Measurements from ENCODE around the gene GCNT1. TPM values are rescaled to one million over a fixed set of nuclear protein-coding genes. Genes with fewer than 3 reads are reported as not detected.

The GCNT1 gene
- total RNA-seq, 1 experiment from 2014 or later: 0.29 TPM

DNA sequence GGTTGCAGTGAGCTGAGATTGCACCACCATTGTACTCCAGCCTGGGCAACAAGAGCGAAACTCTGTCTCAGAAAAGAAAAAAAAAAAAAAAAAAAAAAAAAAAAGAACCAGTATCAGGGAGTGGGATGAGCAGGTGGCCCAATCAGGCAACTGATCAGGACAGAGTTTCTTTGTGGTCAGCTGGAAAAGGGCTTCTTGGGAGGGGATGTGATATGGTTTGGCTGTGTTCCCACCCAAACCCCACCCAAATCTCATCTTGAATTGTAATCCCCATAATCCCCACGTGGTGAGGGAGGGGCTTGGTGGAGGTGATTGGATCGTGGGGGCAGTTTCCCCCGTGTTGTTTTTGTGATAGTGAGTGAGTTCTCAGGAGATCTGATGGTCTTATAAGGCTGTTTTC lies 4.7 kb upstream of the GCNT1 start:
- no TSS peak for BruUV-seq (replicated peaks)
- H3K4me1 ChIP-seq (ENCODE audit: insufficient read depth, low read length): no peaks in the 10 kb centered on the region
- TF ChIP-seq, protein P1, sequence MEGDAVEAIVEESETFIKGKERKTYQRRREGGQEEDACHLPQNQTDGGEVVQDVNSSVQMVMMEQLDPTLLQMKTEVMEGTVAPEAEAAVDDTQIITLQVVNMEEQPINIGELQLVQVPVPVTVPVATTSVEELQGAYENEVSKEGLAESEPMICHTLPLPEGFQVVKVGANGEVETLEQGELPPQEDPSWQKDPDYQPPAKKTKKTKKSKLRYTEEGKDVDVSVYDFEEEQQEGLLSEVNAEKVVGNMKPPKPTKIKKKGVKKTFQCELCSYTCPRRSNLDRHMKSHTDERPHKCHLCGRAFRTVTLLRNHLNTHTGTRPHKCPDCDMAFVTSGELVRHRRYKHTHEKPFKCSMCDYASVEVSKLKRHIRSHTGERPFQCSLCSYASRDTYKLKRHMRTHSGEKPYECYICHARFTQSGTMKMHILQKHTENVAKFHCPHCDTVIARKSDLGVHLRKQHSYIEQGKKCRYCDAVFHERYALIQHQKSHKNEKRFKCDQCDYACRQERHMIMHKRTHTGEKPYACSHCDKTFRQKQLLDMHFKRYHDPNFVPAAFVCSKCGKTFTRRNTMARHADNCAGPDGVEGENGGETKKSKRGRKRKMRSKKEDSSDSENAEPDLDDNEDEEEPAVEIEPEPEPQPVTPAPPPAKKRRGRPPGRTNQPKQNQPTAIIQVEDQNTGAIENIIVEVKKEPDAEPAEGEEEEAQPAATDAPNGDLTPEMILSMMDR (conservative IDR thresholded peaks at IDR 0.05; ENCODE audit: low read depth, low read length): no peak
- no peak for TF ChIP-seq EZH2phosphoT487 (IDR thresholded peaks at IDR 0.05; ENCODE audit: borderline replicate concordance, low read length)
- no peak for TF ChIP-seq EZH2 (IDR thresholded peaks at IDR 0.05; ENCODE audit: low read length, unreplicated experiment)
- H3K9ac ChIP-seq (ENCODE audit: low read length): no peak overlapping the region
- ATAC-seq (no peak), DNase-seq (no peak)
- H3K27me3 ChIP-seq (ENCODE audit: low read length): no peaks in the 10 kb centered on the region
- no peak overlapping the region for H2AFZ ChIP-seq (ENCODE audit: low read length)
- intact Hi-C loops (cut with micrococcal nuclease): no loop called here
- H4K20me1 ChIP-seq (ENCODE audit: low read length): no peaks in the 10 kb centered on the region
- H3K4me2 ChIP-seq (ENCODE audit: low read length): no peak overlapping the region
- POLR2A ChIA-PET (ENCODE audit: unreplicated experiment): no interaction called here
- no peaks in the 10 kb centered on the region for H3K9me2 ChIP-seq (replicated peaks; ENCODE audit: low read length)
- no peak overlapping the region for H3K4me3 ChIP-seq (ENCODE audit: low read length)
- no peak overlapping the region for H3K27ac ChIP-seq (ENCODE audit: low read length)
- H3K79me2 ChIP-seq (ENCODE audit: low read length): no peaks in the 10 kb centered on the region
- CTCF ChIA-PET: no interaction called here
- no peaks in the 10 kb centered on the region for H3F3A ChIP-seq (ENCODE audit: low read length, unreplicated experiment)
- H3K9me3 ChIP-seq (ENCODE audit: low read length): no peaks in the 10 kb centered on the region
- H3K36me3 ChIP-seq (ENCODE audit: low read depth, low read length): no peaks in the 10 kb centered on the region

DNA sequence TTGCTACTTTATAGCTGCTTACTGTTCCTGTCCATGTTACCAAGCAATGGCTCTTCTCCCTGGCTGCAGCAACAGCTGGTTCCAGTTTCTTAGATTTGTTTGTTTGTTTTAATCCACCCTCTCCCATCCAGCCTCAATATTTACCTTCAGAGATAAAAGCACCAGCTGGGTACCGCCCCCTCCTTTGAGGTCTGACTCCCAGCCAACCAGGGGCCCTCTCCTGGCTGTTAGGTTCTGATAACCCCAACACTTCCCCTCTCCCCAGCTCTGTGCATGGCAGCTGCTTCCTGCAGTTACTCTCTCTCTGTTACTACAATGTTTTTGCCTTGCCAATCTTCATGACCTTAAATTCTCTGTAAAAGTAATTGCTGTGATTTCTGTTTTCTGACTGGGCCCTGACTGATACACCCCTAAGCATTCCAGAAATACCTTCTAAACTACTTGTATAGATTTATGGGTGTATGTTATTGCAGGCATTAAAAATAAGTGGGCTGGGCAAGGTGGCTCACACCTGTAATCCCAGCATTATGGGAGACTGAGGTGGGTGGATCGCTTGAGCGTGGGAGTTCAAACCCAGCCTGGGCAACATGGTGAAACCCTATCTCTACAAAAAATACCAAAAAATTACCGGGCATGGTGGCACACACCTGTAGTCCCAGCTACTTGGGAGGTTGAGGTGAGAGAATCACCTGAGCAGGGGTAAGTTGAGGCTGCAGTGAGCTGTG lies 2.6 kb upstream of the GCNT1 start:
- Histone ChIP-seq H3K27me3 (ENCODE audit: low read length) (no peaks in the 10 kb centered on the region), H3K79me2 (ENCODE audit: low read length) (no peaks in the 10 kb centered on the region), H2AFZ (ENCODE audit: low read length) (no peak overlapping the region), H3K9ac (ENCODE audit: low read length) (no peak overlapping the region), H3K36me3 (ENCODE audit: low read depth, low read length) (no peaks in the 10 kb centered on the region), H3K9me2 (replicated peaks; ENCODE audit: low read length) (no peaks in the 10 kb centered on the region), H3K4me1 (ENCODE audit: insufficient read depth, low read length) (no peaks in the 10 kb centered on the region), H3K4me2 (ENCODE audit: low read length) (no peak overlapping the region), H3K9me3 (ENCODE audit: low read length) (no peaks in the 10 kb centered on the region), H3K4me3 (ENCODE audit: low read length) (no peak overlapping the region), H3F3A (ENCODE audit: low read length, unreplicated experiment) (no peaks in the 10 kb centered on the region), H3K27ac (ENCODE audit: low read length) (no peak overlapping the region), H4K20me1 (ENCODE audit: low read length) (no peaks in the 10 kb centered on the region)
- DNase-seq (peak; percentile 7), ATAC-seq (no peak)
- ChIA-PET CTCF (no interaction called here), POLR2A (ENCODE audit: unreplicated experiment) (no interaction called here)
- intact Hi-C loops (cut with micrococcal nuclease): no loop called here
- BruUV-seq (replicated peaks): no TSS peak
- TF ChIP-seq, protein P1 (conservative IDR thresholded peaks at IDR 0.05; ENCODE audit: low read depth, low read length): no peak
- TF ChIP-seq EZH2phosphoT487 (IDR thresholded peaks at IDR 0.05; ENCODE audit: borderline replicate concordance, low read length): no peak
- no peak for TF ChIP-seq EZH2 (IDR thresholded peaks at IDR 0.05; ENCODE audit: low read length, unreplicated experiment)

All from PC-3 (cell line).